Breast epithelium (tissue), 4 donors: ENCODE results near the gene NUAK1. TPM values are rescaled to one million over a fixed set of nuclear protein-coding genes. Genes with fewer than 3 reads are reported as not detected.
A peak's percentile ranks its signal among the peaks of the same experiment; 100 is the strongest.

Experiments used
- DNase-seq, 2 donors: peaks; one replicate each; pipeline ENCODE4 v3.0.0-alpha.2; 2019; ENCODE audit warnings: low spot score in 2 of 2
- H3K27ac ChIP-seq, 2 donors: fragments of 200-600 bp; sonication (generic) in 1 of 2; one replicate each; pipeline ENCODE4 v1.5.1; 2016 to 2019; ENCODE audit warnings: mild to moderate bottlenecking in 1 of 2
- H3K27me3 ChIP-seq, 2 donors: fragments of 200-600 bp; sonication (generic) in 1 of 2; one replicate each; pipeline versions ENCODE4 v1.5.1 to v1.6.0; 2017 to 2019; ENCODE audit warnings: control low read depth in 1 of 2, mild to moderate bottlenecking in 1 of 2
- H3K36me3 ChIP-seq: fragments of 200-600 bp; one replicate; pipeline ENCODE4 v1.5.1; 2019
- H3K4me1 ChIP-seq, 2 donors: fragments of 200-600 bp; sonication (generic); one replicate each; pipeline ENCODE4 v1.5.1; 2016 to 2019; ENCODE audit warnings: control low read depth in 1 of 2
- H3K4me3 ChIP-seq, 3 donors: fragments of 200-600 bp; sonication (generic); 1 replicate in 2 of 3; 2 replicates in 1 of 3; pipeline ENCODE4 v1.5.1; 2016 to 2019; ENCODE audit warnings: mild to moderate bottlenecking in 3 of 3, moderate library complexity in 2 of 3
- H3K9me3 ChIP-seq, 2 donors: fragments of 200-600 bp; sonication (generic) in 1 of 2; one replicate each; pipeline ENCODE4 v1.5.1; 2016 to 2019; ENCODE audit warnings: control low read depth in 1 of 2
- CTCF ChIP-seq, 3 donors: fragments of 450-650 bp; IDR thresholded peaks; one replicate each; pipeline ENCODE4 v1.5.1; 2016 to 2017; ENCODE audit warnings: antibody characterized with exemption in 3 of 3, mild to moderate bottlenecking in 3 of 3, moderate library complexity in 3 of 3
- POLR2A ChIP-seq: fragments of 450-650 bp; IDR thresholded peaks from one replicate; pipeline ENCODE4 v1.6.1; 2016; ENCODE audit warnings: antibody characterized with exemption, mild to moderate bottlenecking, moderate library complexity
- POLR2AphosphoS5 ChIP-seq, 3 donors: sonication (generic); formaldehyde crosslinking; IDR thresholded peaks; one replicate each; pipeline ENCODE4 v1.6.1; 2017; ENCODE audit warnings: antibody characterized with exemption in 3 of 3
- intact Hi-C: fragments of 100-400 bp; cut with DNase I; formaldehyde crosslinking; loops from one replicate; pipeline ENCODE4 v1.15.1; 2023; ENCODE audit warnings: low total_unique reads
- total RNA-seq, 3 donors: library from RNA; depleted of rRNA; stranded (reverse); fragments of >200 nt; gene quantifications; one replicate each; pipeline ENCODE4 v1.1.0, GENCODE V29; 2016

NUAK1 gene
- total RNA-seq, 3 donors from 2014 or later: 6.0 to 20.2 (median 13.1) TPM

- no peak for TF ChIP-seq CTCF (IDR thresholded peaks at IDR 0.05)
- no peak for TF ChIP-seq POLR2A
- TF ChIP-seq POLR2AphosphoS5 (IDR thresholded peaks at IDR 0.05): no peak
- H3K27me3 ChIP-seq: no peaks in the 10 kb centered on the region
- H3K4me1 ChIP-seq: peaks cover 0 to 8% of the 10 kb centered on the region in 2 donors
- no peak overlapping the region for H3K4me3 ChIP-seq
- no peaks in the 10 kb centered on the region for H3K9me3 ChIP-seq
- H3K27ac ChIP-seq: peak overlapping the region in 1 of 2 donors; percentile 68
- intact Hi-C loops: no loop called here
- no peaks in the 10 kb centered on the region for H3K36me3 ChIP-seq
- no peak for DNase-seq
Measured at GRCh38 chr12:106118381-106119130, 20.2 kb downstream of the NUAK1 start.

- Histone ChIP-seq H3K27me3 (no peaks in the 10 kb centered on the region), H3K4me3 (no peak overlapping the region), H3K36me3 (no peaks in the 10 kb centered on the region), H3K9me3 (no peaks in the 10 kb centered on the region), H3K4me1 (peaks cover 0 to 11% of the 10 kb centered on the region in 2 donors), H3K27ac (no peak overlapping the region)
- TF ChIP-seq POLR2AphosphoS5 (IDR thresholded peaks at IDR 0.05): no peak
- no peak for TF ChIP-seq POLR2A
- TF ChIP-seq CTCF (IDR thresholded peaks at IDR 0.05): no peak
- DNase-seq: no peak
- intact Hi-C loops: no loop called here
Measured at GRCh38 chr12:106115440-106115839, 23.3 kb downstream of the NUAK1 start.

GRCh38 chr12:106114447-106115068 lies 24.2 kb downstream of the NUAK1 start:
- peak overlapping the region; percentile 73 to 76 for H3K27ac ChIP-seq
- no peaks in the 10 kb centered on the region for H3K36me3 ChIP-seq
- no peaks in the 10 kb centered on the region for H3K27me3 ChIP-seq
- intact Hi-C loops: no loop called here
- H3K4me1 ChIP-seq: peaks cover 0 to 11% of the 10 kb centered on the region in 2 donors
- H3K4me3 ChIP-seq: no peak overlapping the region
- H3K9me3 ChIP-seq: no peaks in the 10 kb centered on the region
- no peak for DNase-seq
- TF ChIP-seq POLR2AphosphoS5 (IDR thresholded peaks at IDR 0.05) (no peak), POLR2A (no peak)

- DNase-seq: no peak
- Histone ChIP-seq H3K36me3 (no peaks in the 10 kb centered on the region), H3K27me3 (no peaks in the 10 kb centered on the region), H3K27ac (peak overlapping the region; percentile 73 to 76), H3K9me3 (no peaks in the 10 kb centered on the region), H3K4me3 (no peak overlapping the region), H3K4me1 (peaks cover 0 to 11% of the 10 kb centered on the region in 2 donors)
- intact Hi-C loops: no loop called here
- TF ChIP-seq POLR2A (no peak), CTCF (IDR thresholded peaks at IDR 0.05) (no peak), POLR2AphosphoS5 (IDR thresholded peaks at IDR 0.05) (no peak)
Measured at GRCh38 chr12:106113824-106114446, 24.8 kb downstream of the NUAK1 start.

- intact Hi-C loops: no loop called here
- H3K27ac ChIP-seq: peak overlapping the region; percentile 73 to 76
- no peaks in the 10 kb centered on the region for H3K9me3 ChIP-seq
- H3K4me1 ChIP-seq: peaks cover 0 to 11% of the 10 kb centered on the region in 2 donors
- no peak overlapping the region for H3K4me3 ChIP-seq
- H3K27me3 ChIP-seq: no peaks in the 10 kb centered on the region
- DNase-seq: no peak
- TF ChIP-seq POLR2AphosphoS5 (IDR thresholded peaks at IDR 0.05): no peak
- no peaks in the 10 kb centered on the region for H3K36me3 ChIP-seq
Measured at GRCh38 chr12:106113446-106113823, 25.3 kb downstream of the NUAK1 start.

- no peak for DNase-seq
- no peak for TF ChIP-seq POLR2A
- TF ChIP-seq CTCF (IDR thresholded peaks at IDR 0.05): no peak
- TF ChIP-seq POLR2AphosphoS5 (IDR thresholded peaks at IDR 0.05): no peak
- intact Hi-C loops: no loop called here
- Histone ChIP-seq H3K27ac (peak overlapping the region; percentile 73 to 76), H3K4me1 (peaks cover 0 to 11% of the 10 kb centered on the region in 2 donors), H3K4me3 (no peak overlapping the region), H3K9me3 (no peaks in the 10 kb centered on the region), H3K27me3 (no peaks in the 10 kb centered on the region), H3K36me3 (no peaks in the 10 kb centered on the region)
Measured at GRCh38 chr12:106113042-106113441, 25.7 kb downstream of the NUAK1 start.
